Trophoblast cell (in vitro differentiated cells and primary cell): ENCODE data around the gene VEPH1.

Experiments
- DNase-seq, 2 donors: peaks; one replicate each; pipeline ENCODE4 v3.0.0-alpha.2; 2016
- H2AFZ ChIP-seq: 2 replicates; pipeline ENCODE4 v1.6.1; 2013; ENCODE audit warnings: low read length, moderate library complexity, mild to moderate bottlenecking; ENCODE audit not compliant: insufficient read depth, poor library complexity
- H2AK5ac ChIP-seq: 2 replicates; pipeline ENCODE4 v1.6.1; 2013; ENCODE audit warnings: mild to moderate bottlenecking, low read length
- H2BK120ac ChIP-seq: 2 replicates; pipeline ENCODE4 v1.6.1; 2013; ENCODE audit warnings: low read length, mild to moderate bottlenecking, moderate library complexity; ENCODE audit not compliant: insufficient read depth, poor library complexity
- H2BK12ac ChIP-seq: 2 replicates; pipeline ENCODE4 v1.6.1; 2013; ENCODE audit warnings: mild to moderate bottlenecking, low read length, moderate library complexity
- H2BK5ac ChIP-seq: 2 replicates; pipeline ENCODE4 v1.6.1; 2013; ENCODE audit warnings: low read length, low read depth, moderate library complexity, mild to moderate bottlenecking; ENCODE audit not compliant: poor library complexity
- H3K14ac ChIP-seq: 2 replicates; pipeline ENCODE4 v1.6.1; 2013; ENCODE audit warnings: mild to moderate bottlenecking, low read length
- H3K18ac ChIP-seq: 2 replicates; pipeline ENCODE4 v1.6.1; 2013; ENCODE audit warnings: mild to moderate bottlenecking, low read length
- H3K23ac ChIP-seq: 2 replicates; pipeline ENCODE4 v1.6.1; 2013; ENCODE audit warnings: low read length
- H3K27ac ChIP-seq: 2 replicates; pipeline ENCODE4 v1.5.1; 2013; ENCODE audit warnings: low read depth, mild to moderate bottlenecking, inconsistent platforms, low read length, moderate library complexity
- H3K27me3 ChIP-seq: 2 replicates; pipeline ENCODE4 v1.6.1; 2013; ENCODE audit warnings: inconsistent platforms, mild to moderate bottlenecking, low read length, moderate library complexity; ENCODE audit not compliant: insufficient read depth
- H3K36me3 ChIP-seq, 2 experiments: 1 replicate in 1 of 2; 2 replicates in 1 of 2; pipeline ENCODE4 v1.6.1; 2013; ENCODE audit warnings: low read length in 2 of 2, mild to moderate bottlenecking in 2 of 2, moderate library complexity in 1 of 2; ENCODE audit not compliant: insufficient read depth in 2 of 2, control insufficient read depth in 1 of 2
- H3K4ac ChIP-seq: 2 replicates; pipeline ENCODE4 v1.6.1; 2013; ENCODE audit warnings: low read depth, mild to moderate bottlenecking, low read length, moderate library complexity
- H3K4me1 ChIP-seq, 2 experiments: 1 replicate in 1 of 2; 2 replicates in 1 of 2; pipeline ENCODE4 v1.6.1; 2013; ENCODE audit warnings: low read length in 2 of 2, mild to moderate bottlenecking in 2 of 2, moderate library complexity in 1 of 2; ENCODE audit not compliant: insufficient read depth in 2 of 2, control insufficient read depth in 1 of 2
- H3K4me2 ChIP-seq: 2 replicates; pipeline ENCODE4 v1.6.1; 2013; ENCODE audit warnings: inconsistent platforms, mild to moderate bottlenecking, low read length, moderate library complexity
- H3K4me3 ChIP-seq: 2 replicates; pipeline ENCODE4 v1.5.1; 2013; ENCODE audit warnings: mild to moderate bottlenecking, low read depth, low read length, inconsistent platforms
- H3K79me1 ChIP-seq: one replicate; pipeline ENCODE4 v1.6.1; 2013; ENCODE audit warnings: low read length
- H3K79me2 ChIP-seq: 2 replicates; pipeline ENCODE4 v1.6.1; 2013; ENCODE audit warnings: low read length, mild to moderate bottlenecking; ENCODE audit not compliant: control insufficient read depth, insufficient read depth, poor library complexity
- H3K9ac ChIP-seq: 2 replicates; pipeline ENCODE4 v1.6.1; 2013; ENCODE audit warnings: mild to moderate bottlenecking, low read length
- H3K9me3 ChIP-seq: 2 replicates; pipeline ENCODE4 v1.6.1; 2013; ENCODE audit warnings: low read depth, mild to moderate bottlenecking, control low read depth, inconsistent platforms, low read length; ENCODE audit not compliant: insufficient read depth
- H4K12ac ChIP-seq: 2 replicates; pipeline ENCODE4 v1.6.1; 2013; ENCODE audit warnings: low read depth, mild to moderate bottlenecking, low read length, moderate library complexity
- H4K8ac ChIP-seq: 2 replicates; pipeline ENCODE4 v1.6.1; 2013; ENCODE audit warnings: low read depth, mild to moderate bottlenecking, low read length, moderate library complexity
- H4K91ac ChIP-seq: one replicate; pipeline ENCODE4 v1.6.1; 2013; ENCODE audit warnings: low read depth, mild to moderate bottlenecking, low read length, moderate library complexity
- WGBS: extraction: QIAGEN DNeasy Blood & Tissue Kit; methylation state at CpG from one replicate; pipeline ENCODE4 v1.1.7; 2013; ENCODE audit warnings: missing lambda C conversion rate; ENCODE audit not compliant: insufficient read length, insufficient coverage; ENCODE audit errors: extremely low coverage; 5-methylcytosine and 5-hydroxymethylcytosine counted together

The VEPH1 gene

GRCh38 chr3:157463816-157464215, 39.4 kb downstream of the VEPH1 start:
- H2BK5ac ChIP-seq = no peak overlapping the region
- no peak overlapping the region for H2BK120ac ChIP-seq
- H3K18ac ChIP-seq = no peak overlapping the region
- H3K79me1 ChIP-seq = no peaks in the 10 kb centered on the region
- no peak overlapping the region for H2BK12ac ChIP-seq
- no peak overlapping the region for H2AK5ac ChIP-seq
- no peak overlapping the region for H4K8ac ChIP-seq
- H3K4me3 ChIP-seq = no peak overlapping the region
- no peak overlapping the region for H3K14ac ChIP-seq
- no peak overlapping the region for H3K4me2 ChIP-seq
- no peak overlapping the region for H4K12ac ChIP-seq
- WGBS = no CpG with 5 or more reads among the region's 1 CpG
- no peaks in the 10 kb centered on the region for H3K4me1 ChIP-seq
- no peak overlapping the region for H3K4ac ChIP-seq
- no peak overlapping the region for H3K23ac ChIP-seq
- no peak overlapping the region for H3K27ac ChIP-seq
- no peak overlapping the region for H3K9ac ChIP-seq
- H3K79me2 ChIP-seq = no peaks in the 10 kb centered on the region
- no peak for DNase-seq
- H3K9me3 ChIP-seq = no peaks in the 10 kb centered on the region
- H4K91ac ChIP-seq = no peak overlapping the region
- no peak overlapping the region for H2AFZ ChIP-seq
- no peaks in the 10 kb centered on the region for H3K36me3 ChIP-seq
- H3K27me3 ChIP-seq = no peaks in the 10 kb centered on the region

- Histone ChIP-seq H3K4ac (no peak overlapping the region), H2BK120ac (no peak overlapping the region), H3K18ac (no peak overlapping the region), H3K27ac (no peak overlapping the region), H2BK5ac (no peak overlapping the region), H3K9ac (no peak overlapping the region), H3K23ac (no peak overlapping the region), H3K4me2 (no peak overlapping the region), H3K27me3 (no peaks in the 10 kb centered on the region), H3K79me2 (no peaks in the 10 kb centered on the region), H4K91ac (no peak overlapping the region), H2AFZ (no peak overlapping the region), H4K8ac (no peak overlapping the region), H4K12ac (no peak overlapping the region), H3K9me3 (no peaks in the 10 kb centered on the region), H3K36me3 (no peaks in the 10 kb centered on the region), H3K79me1 (no peaks in the 10 kb centered on the region), H2AK5ac (no peak overlapping the region), H3K14ac (no peak overlapping the region), H2BK12ac (no peak overlapping the region), H3K4me3 (no peak overlapping the region), H3K4me1 (no peaks in the 10 kb centered on the region)
- WGBS = no CpG with 5 or more reads among the region's 2 CpGs
- DNase-seq = no peak
Measured at GRCh38 chr3:157460253-157460652, 43.0 kb downstream of the VEPH1 start.

- no peaks in the 10 kb centered on the region for H3K9me3 ChIP-seq
Measured at GRCh38 chr3:157459706-157460105, 43.5 kb downstream of the VEPH1 start.

GRCh38 chr3:157453824-157454223, 49.4 kb downstream of the VEPH1 start:
- Histone ChIP-seq H3K14ac (no peak overlapping the region), H3K23ac (no peak overlapping the region), H2BK120ac (no peak overlapping the region), H3K9ac (no peak overlapping the region), H4K91ac (no peak overlapping the region), H3K27ac (no peak overlapping the region), H2BK5ac (no peak overlapping the region), H3K9me3 (no peaks in the 10 kb centered on the region), H3K79me2 (no peaks in the 10 kb centered on the region), H4K8ac (no peak overlapping the region), H3K27me3 (no peaks in the 10 kb centered on the region), H2AK5ac (no peak overlapping the region), H2BK12ac (no peak overlapping the region), H3K4me1 (no peaks in the 10 kb centered on the region), H3K4me2 (no peak overlapping the region), H4K12ac (no peak overlapping the region), H2AFZ (no peak overlapping the region), H3K36me3 (no peaks in the 10 kb centered on the region), H3K4ac (no peak overlapping the region), H3K18ac (no peak overlapping the region), H3K4me3 (no peak overlapping the region), H3K79me1 (no peaks in the 10 kb centered on the region)
- WGBS = no CpG with 5 or more reads among the region's 1 CpG
- no peak for DNase-seq

More at GRCh38 chr3:157459706-157460105, 43.5 kb downstream of the VEPH1 start:
- H2AK5ac ChIP-seq = no peak overlapping the region
- H3K9ac ChIP-seq = no peak overlapping the region
- H3K79me1 ChIP-seq = no peaks in the 10 kb centered on the region
- H2AFZ ChIP-seq = no peak overlapping the region
- H2BK120ac ChIP-seq = no peak overlapping the region
- no peak overlapping the region for H2BK12ac ChIP-seq
- no CpG with 5 or more reads among the region's 2 CpGs for WGBS
- no peaks in the 10 kb centered on the region for H3K4me1 ChIP-seq
- no peak overlapping the region for H3K4me3 ChIP-seq
- H3K4me2 ChIP-seq = no peak overlapping the region
- no peak overlapping the region for H4K12ac ChIP-seq
- peak in 1 of 2 donors; percentile 50 for DNase-seq
- no peaks in the 10 kb centered on the region for H3K36me3 ChIP-seq
- no peak overlapping the region for H3K27ac ChIP-seq
- no peak overlapping the region for H4K91ac ChIP-seq
- H3K18ac ChIP-seq = no peak overlapping the region
- H4K8ac ChIP-seq = no peak overlapping the region
- H3K14ac ChIP-seq = no peak overlapping the region
- no peak overlapping the region for H3K23ac ChIP-seq
- H3K4ac ChIP-seq = no peak overlapping the region
- no peak overlapping the region for H2BK5ac ChIP-seq
- no peaks in the 10 kb centered on the region for H3K79me2 ChIP-seq
- H3K27me3 ChIP-seq = no peaks in the 10 kb centered on the region
